NT2/D1 (cell line): ENCODE measurements around the gene PPFIA2.

ENCODE experiments used
- YY1 ChIP-seq: IDR thresholded peaks from 2 replicates; pipeline ENCODE4 v1.6.1; 2011; ENCODE audit not compliant: insufficient read length, insufficient read depth
- ZNF274 ChIP-seq: IDR thresholded peaks from 2 replicates; pipeline ENCODE4 v1.6.1; 2011; ENCODE audit warnings: mild to moderate bottlenecking, low read depth, low read length

DNA sequence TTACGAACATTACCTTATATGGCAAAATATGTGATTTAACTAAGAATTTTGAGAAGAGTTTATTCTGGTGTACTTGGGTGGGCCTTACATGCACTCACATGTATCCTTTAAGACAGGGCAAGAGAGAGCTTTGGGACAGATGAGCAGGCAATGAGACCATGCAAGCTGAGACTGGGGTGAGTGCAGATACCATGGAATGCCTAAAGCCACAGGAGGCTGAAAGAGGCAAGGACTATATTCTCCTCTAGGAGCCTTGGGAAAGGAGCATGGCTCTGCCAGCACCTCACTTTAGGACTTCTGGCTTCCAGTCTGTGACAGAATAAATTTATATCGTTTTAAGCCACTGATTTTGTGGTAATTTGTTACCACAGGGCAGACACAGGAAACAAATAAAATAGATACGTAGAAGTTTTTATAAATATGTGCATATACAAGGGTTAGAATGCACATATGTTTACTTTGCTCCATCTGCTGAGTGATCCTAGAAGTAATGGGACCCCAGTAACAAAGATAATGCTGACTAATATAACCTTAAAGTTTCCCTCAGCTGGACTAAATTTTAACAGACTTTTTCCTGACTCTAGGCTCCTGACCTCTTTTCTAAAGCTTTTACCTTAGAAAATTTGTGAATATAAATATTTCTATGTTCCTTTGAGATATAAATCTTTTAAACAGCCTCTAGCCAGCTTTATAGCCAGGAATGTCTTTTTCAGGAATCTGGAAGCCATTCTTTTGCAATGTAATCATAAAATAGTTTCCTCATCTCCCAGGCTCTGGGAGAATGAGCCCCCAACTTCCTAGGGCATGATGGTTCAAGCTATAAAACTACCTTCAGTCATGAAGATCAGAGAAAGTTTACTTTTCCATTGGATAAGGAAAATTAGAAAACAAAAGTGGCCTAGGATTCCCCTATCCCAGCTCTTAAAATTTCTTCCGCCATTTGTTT, 216.8 kb downstream of the PPFIA2 start:
- TF ChIP-seq ZNF274 (no peak), YY1 (no peak)
